DND-41 (cell line): ENCODE measurements around the gene PHF13.

Experiments used
- ATAC-seq: fragments of 200-7000 bp; cut with Tn5 transposase; 3 replicates; pipeline ENCODE4 v1.9.1; 2021; ENCODE audit warnings: low read depth; ENCODE audit not compliant: insufficient read depth
- DNase-seq: peaks from one replicate; pipeline ENCODE4 v3.0.0-alpha.2; 2020
- H2AFZ ChIP-seq: 2 replicates; pipeline ENCODE4 v1.6.0; 2012; ENCODE audit warnings: low read depth, low read length
- H3K27ac ChIP-seq: 2 replicates; pipeline ENCODE4 v1.5.1; 2012; ENCODE audit warnings: low read length, inconsistent platforms
- H3K27me3 ChIP-seq: fragments of 200-600 bp; sonication (generic); 2 replicates; pipeline ENCODE4 v1.6.0; 2012; ENCODE audit warnings: low read length, mild to moderate bottlenecking, inconsistent platforms; ENCODE audit not compliant: insufficient read depth, poor library complexity
- H3K36me3 ChIP-seq: 2 replicates; pipeline ENCODE4 v1.5.1; 2012; ENCODE audit warnings: low read length, inconsistent platforms; ENCODE audit not compliant: insufficient read depth
- H3K4me1 ChIP-seq: 2 replicates; pipeline ENCODE4 v1.5.1; 2012; ENCODE audit warnings: mild to moderate bottlenecking, low read length; ENCODE audit not compliant: insufficient read depth
- H3K4me2 ChIP-seq: 2 replicates; pipeline ENCODE4 v1.6.0; 2012; ENCODE audit warnings: mild to moderate bottlenecking, moderate library complexity, low read length, inconsistent platforms; ENCODE audit not compliant: insufficient read depth
- H3K4me3 ChIP-seq, 2 experiments: fragments of 200-600 bp in 1 of 2; shearing (Covaris generic) in 1 of 2; 2 replicates each; pipeline ENCODE4 v1.5.1; 2012 to 2016; ENCODE audit warnings: inconsistent platforms in 2 of 2, low read length in 2 of 2, mild to moderate bottlenecking in 2 of 2, low read depth in 1 of 2, moderate library complexity in 1 of 2
- H3K79me2 ChIP-seq: 2 replicates; pipeline ENCODE4 v1.6.0; 2012; ENCODE audit warnings: low read length, inconsistent platforms; ENCODE audit not compliant: insufficient read depth
- H3K9ac ChIP-seq: 2 replicates; pipeline ENCODE4 v1.6.0; 2012; ENCODE audit warnings: low read depth, mild to moderate bottlenecking, inconsistent platforms, low read length, moderate library complexity
- H3K9me3 ChIP-seq: 2 replicates; pipeline ENCODE4 v1.5.1; 2012; ENCODE audit warnings: low read length, moderate library complexity, mild to moderate bottlenecking, inconsistent platforms; ENCODE audit not compliant: insufficient read depth, severe bottlenecking
- H4K20me1 ChIP-seq: 2 replicates; pipeline ENCODE4 v1.6.0; 2012; ENCODE audit warnings: low read length; ENCODE audit not compliant: insufficient read depth
- EZH2 ChIP-seq: IDR thresholded peaks from 3 replicates; pipeline ENCODE4 v1.6.1; 2012; ENCODE audit warnings: borderline replicate concordance, low read depth, mild to moderate bottlenecking, moderate library complexity, low read length, inconsistent platforms; ENCODE audit not compliant: severe bottlenecking
- TF ChIP-seq, protein P1 (sequence below): IDR thresholded peaks from 2 replicates; pipeline ENCODE4 v1.5.1; 2012; ENCODE audit warnings: borderline replicate concordance, low read length, moderate library complexity, mild to moderate bottlenecking; ENCODE audit not compliant: poor library complexity, severe bottlenecking; ENCODE audit errors: extremely low read depth

PHF13 gene

GRCh38 chr1:6648556-6648955 is 35.0 kb downstream of the PHF13 start:
- H3K9ac ChIP-seq, result no peak overlapping the region
- H3K79me2 ChIP-seq, result no peaks in the 10 kb centered on the region
- no peak overlapping the region for H3K4me3 ChIP-seq
- no peaks in the 10 kb centered on the region for H3K27me3 ChIP-seq
- DNase-seq (no peak), ATAC-seq (no peak)
- no peaks in the 10 kb centered on the region for H3K4me1 ChIP-seq
- no peaks in the 10 kb centered on the region for H4K20me1 ChIP-seq
- no peak overlapping the region for H2AFZ ChIP-seq
- peaks cover 70% of the 10 kb centered on the region for H3K36me3 ChIP-seq
- no peak overlapping the region for H3K27ac ChIP-seq
- H3K9me3 ChIP-seq, result no peaks in the 10 kb centered on the region
- no peak overlapping the region for H3K4me2 ChIP-seq
- TF ChIP-seq, protein P1, sequence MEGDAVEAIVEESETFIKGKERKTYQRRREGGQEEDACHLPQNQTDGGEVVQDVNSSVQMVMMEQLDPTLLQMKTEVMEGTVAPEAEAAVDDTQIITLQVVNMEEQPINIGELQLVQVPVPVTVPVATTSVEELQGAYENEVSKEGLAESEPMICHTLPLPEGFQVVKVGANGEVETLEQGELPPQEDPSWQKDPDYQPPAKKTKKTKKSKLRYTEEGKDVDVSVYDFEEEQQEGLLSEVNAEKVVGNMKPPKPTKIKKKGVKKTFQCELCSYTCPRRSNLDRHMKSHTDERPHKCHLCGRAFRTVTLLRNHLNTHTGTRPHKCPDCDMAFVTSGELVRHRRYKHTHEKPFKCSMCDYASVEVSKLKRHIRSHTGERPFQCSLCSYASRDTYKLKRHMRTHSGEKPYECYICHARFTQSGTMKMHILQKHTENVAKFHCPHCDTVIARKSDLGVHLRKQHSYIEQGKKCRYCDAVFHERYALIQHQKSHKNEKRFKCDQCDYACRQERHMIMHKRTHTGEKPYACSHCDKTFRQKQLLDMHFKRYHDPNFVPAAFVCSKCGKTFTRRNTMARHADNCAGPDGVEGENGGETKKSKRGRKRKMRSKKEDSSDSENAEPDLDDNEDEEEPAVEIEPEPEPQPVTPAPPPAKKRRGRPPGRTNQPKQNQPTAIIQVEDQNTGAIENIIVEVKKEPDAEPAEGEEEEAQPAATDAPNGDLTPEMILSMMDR, result no peak
- no peak for TF ChIP-seq EZH2

DNA sequence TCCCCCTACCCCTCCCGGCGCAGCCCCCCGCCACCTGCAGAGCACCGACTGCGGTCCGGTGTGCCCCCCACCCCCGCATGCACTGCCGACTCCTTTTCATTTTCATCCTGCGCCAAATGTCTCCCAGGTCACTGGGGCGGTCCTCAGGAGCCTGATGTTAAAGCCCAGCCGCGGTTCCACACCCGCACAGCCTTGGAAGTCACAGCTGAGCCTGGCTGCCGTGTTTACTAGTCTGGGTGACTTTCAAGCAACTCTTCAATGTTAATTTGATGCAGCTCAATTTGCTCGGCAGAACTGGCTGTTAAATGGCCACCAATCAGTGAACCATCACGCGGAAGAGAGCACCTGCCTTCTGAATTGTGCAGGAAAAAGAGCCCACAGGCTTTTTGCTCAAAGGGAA is 38.4 kb downstream of the PHF13 start:
- Histone ChIP-seq H3K9ac (no peak overlapping the region), H3K27ac (no peak overlapping the region), H3K79me2 (0 out of 2 replicates have a peak, but pooled peaks cover under 1% of the 10 kb centered on the region), H2AFZ (no peak overlapping the region), H3K4me1 (no peaks in the 10 kb centered on the region), H3K27me3 (no peaks in the 10 kb centered on the region), H3K4me2 (no peak overlapping the region), H3K36me3 (peaks cover 50% of the 10 kb centered on the region), H3K9me3 (no peaks in the 10 kb centered on the region), H4K20me1 (no peaks in the 10 kb centered on the region), H3K4me3 (no peak overlapping the region)
- no peak for DNase-seq
- no peak for ATAC-seq
- TF ChIP-seq EZH2, result no peak
- TF ChIP-seq, protein P1, result no peak

- Histone ChIP-seq H3K27me3 (no peaks in the 10 kb centered on the region), H4K20me1 (0 out of 2 replicates have a peak, but pooled peaks cover 4% of the 10 kb centered on the region), H3K4me2 (no peak overlapping the region), H3K4me3 (no peak overlapping the region), H3K4me1 (no peaks in the 10 kb centered on the region), H3K27ac (no peak overlapping the region), H3K36me3 (peaks cover 55% of the 10 kb centered on the region), H2AFZ (no peak overlapping the region), H3K79me2 (peaks cover 6% of the 10 kb centered on the region; the same call in 1 of the 2 replicates), H3K9ac (no peak overlapping the region), H3K9me3 (no peaks in the 10 kb centered on the region)
- DNase-seq (no peak), ATAC-seq (no peak)
- TF ChIP-seq, protein P1, result no peak
- TF ChIP-seq EZH2, result no peak
Observed at GRCh38 chr1:6652986-6653385, 39.5 kb downstream of the PHF13 start.
